ENCODE results near the gene MAP7. TPM values are rescaled to one million over a fixed set of nuclear protein-coding genes. Genes with fewer than 3 reads are reported as not detected.
"Not testable (repeated sequence)": the region's sequence is repeated elsewhere in the genome, so short reads cannot be mapped to it uniquely, and the experiment has no call there.

Gene MAP7
- total and polyA plus RNA-seq, 4 donors, result 3.2 to 17.5 (median 8.3) TPM

GRCh38 chr6:136496449-136496848, 53.8 kb downstream of the MAP7 start:
- H3K27me3 ChIP-seq (ENCODE audit: control insufficient read depth in 4 of 4, insufficient read depth in 4 of 4, low read length in 3 of 4); H3K36me3 ChIP-seq (ENCODE audit: control insufficient read depth in 4 of 4, insufficient read depth in 3 of 4, low read depth in 1 of 4, low read length in 3 of 4); H3K9me3 ChIP-seq (ENCODE audit: control insufficient read depth in 4 of 4, low read length in 3 of 4); H3K4me1 ChIP-seq (ENCODE audit: control insufficient read depth in 4 of 4, insufficient read depth in 4 of 4, low read length in 3 of 4); DNase-seq (ENCODE audit: low spot score); H3K27ac ChIP-seq (ENCODE audit: low read depth in 1 of 2, low read length in 2 of 2); H3K4me3 ChIP-seq (ENCODE audit: low read depth in 1 of 3, low read length in 3 of 3); H3K9ac ChIP-seq (ENCODE audit: low read depth in 1 of 2, low read length in 2 of 2): not testable (repeated sequence)
- 95% methylated on average over 2 of the region's 2 CpGs for WGBS

GRCh38 chr6:136494710-136495109, 55.5 kb downstream of the MAP7 start:
- no peaks in the 10 kb centered on the region for H3K9me3 ChIP-seq (ENCODE audit: control insufficient read depth in 4 of 4, low read length in 3 of 4)

More at GRCh38 chr6:136494710-136495109, 55.5 kb downstream of the MAP7 start:
- H3K36me3 ChIP-seq (ENCODE audit: control insufficient read depth in 4 of 4, insufficient read depth in 3 of 4, low read depth in 1 of 4, low read length in 3 of 4), result no peaks in the 10 kb centered on the region
- TF ChIP-seq FOXA2 (IDR thresholded peaks at IDR 0.05) (no peak), EGR1 (IDR thresholded peaks at IDR 0.05; ENCODE audit: low read depth in 2 of 2) (no peak), GABPA (IDR thresholded peaks at IDR 0.05 in 1 of 2, conservative IDR thresholded peaks at IDR 0.05 in 1 of 2) (no peak), JUND (IDR thresholded peaks at IDR 0.05) (no peak), CTCF (IDR thresholded peaks at IDR 0.05; ENCODE audit: low read depth, low read length, missing input control) (no peak), RXRA (IDR thresholded peaks at IDR 0.05) (no peak), MAX (IDR thresholded peaks at IDR 0.05) (no peak), SP1 (IDR thresholded peaks at IDR 0.05) (no peak), ATF3 (IDR thresholded peaks at IDR 0.05) (no peak), RAD21 (IDR thresholded peaks at IDR 0.05) (no peak), HNF4A (conservative IDR thresholded peaks at IDR 0.05) (no peak), ZBTB33 (IDR thresholded peaks at IDR 0.05) (no peak), REST (IDR thresholded peaks at IDR 0.05) (no peak), FOXA1 (IDR thresholded peaks at IDR 0.05) (no peak), TAF1 (conservative IDR thresholded peaks at IDR 0.05) (no peak), YY1 (IDR thresholded peaks at IDR 0.05) (no peak), NR2F2 (IDR thresholded peaks at IDR 0.05) (no peak), HNF4G (IDR thresholded peaks at IDR 0.05) (no peak)
- no peak overlapping the region for H3K27ac ChIP-seq (ENCODE audit: low read depth in 1 of 2, low read length in 2 of 2)
- 82% methylated on average over 1 of the region's 1 CpG for WGBS
- H3K27me3 ChIP-seq (ENCODE audit: control insufficient read depth in 4 of 4, insufficient read depth in 4 of 4, low read length in 3 of 4), result no peaks in the 10 kb centered on the region
- no peak overlapping the region for H3K4me3 ChIP-seq (ENCODE audit: low read depth in 1 of 3, low read length in 3 of 3)
- H3K9ac ChIP-seq (ENCODE audit: low read depth in 1 of 2, low read length in 2 of 2), result no peak overlapping the region
- DNase-seq (ENCODE audit: low spot score), result no peak
- peaks cover 0 to 3% (median 0%) of the 10 kb centered on the region in 4 donors for H3K4me1 ChIP-seq (ENCODE audit: control insufficient read depth in 4 of 4, insufficient read depth in 4 of 4, low read length in 3 of 4)
